Keratinocyte (primary cell): Measurements from ENCODE around the gene SLC39A11.

Experiments used
- EZH2 ChIP-seq: IDR thresholded peaks from one replicate; pipeline ENCODE4 v1.6.1; 2012; ENCODE audit warnings: inconsistent platforms, mild to moderate bottlenecking, low read length, moderate library complexity
- TF ChIP-seq, protein P1 (sequence below), 3 experiments: IDR thresholded peaks in 1 of 3; conservative IDR thresholded peaks in 1 of 3; optimal IDR thresholded peaks in 1 of 3; 2 replicates in 2 of 3; 3 replicates in 1 of 3; pipeline versions ENCODE3 to v1.5.1; 2011; ENCODE audit warnings: low read length in 3 of 3, mild to moderate bottlenecking in 3 of 3, moderate library complexity in 2 of 3, control low read depth in 1 of 3, inconsistent platforms in 1 of 3; ENCODE audit not compliant: insufficient read depth in 2 of 3; ENCODE audit errors: extremely low read depth in 1 of 3

GRCh38 chr17:72622661-72623433 is 469.6 kb downstream of the SLC39A11 start:
- TF ChIP-seq, protein P1, sequence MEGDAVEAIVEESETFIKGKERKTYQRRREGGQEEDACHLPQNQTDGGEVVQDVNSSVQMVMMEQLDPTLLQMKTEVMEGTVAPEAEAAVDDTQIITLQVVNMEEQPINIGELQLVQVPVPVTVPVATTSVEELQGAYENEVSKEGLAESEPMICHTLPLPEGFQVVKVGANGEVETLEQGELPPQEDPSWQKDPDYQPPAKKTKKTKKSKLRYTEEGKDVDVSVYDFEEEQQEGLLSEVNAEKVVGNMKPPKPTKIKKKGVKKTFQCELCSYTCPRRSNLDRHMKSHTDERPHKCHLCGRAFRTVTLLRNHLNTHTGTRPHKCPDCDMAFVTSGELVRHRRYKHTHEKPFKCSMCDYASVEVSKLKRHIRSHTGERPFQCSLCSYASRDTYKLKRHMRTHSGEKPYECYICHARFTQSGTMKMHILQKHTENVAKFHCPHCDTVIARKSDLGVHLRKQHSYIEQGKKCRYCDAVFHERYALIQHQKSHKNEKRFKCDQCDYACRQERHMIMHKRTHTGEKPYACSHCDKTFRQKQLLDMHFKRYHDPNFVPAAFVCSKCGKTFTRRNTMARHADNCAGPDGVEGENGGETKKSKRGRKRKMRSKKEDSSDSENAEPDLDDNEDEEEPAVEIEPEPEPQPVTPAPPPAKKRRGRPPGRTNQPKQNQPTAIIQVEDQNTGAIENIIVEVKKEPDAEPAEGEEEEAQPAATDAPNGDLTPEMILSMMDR (optimal IDR thresholded peaks at IDR 0.05 in 1 of 3, IDR thresholded peaks at IDR 0.05 in 1 of 3, conservative IDR thresholded peaks at IDR 0.05 in 1 of 3; ENCODE audit: extremely low read depth in 1 of 3, insufficient read depth in 2 of 3, low read length in 3 of 3), result no peak
- no peak for TF ChIP-seq EZH2
